GM18499 (cell line): Measurements from ENCODE around the gene CXCR1.
"Not testable (repeated sequence)": the region's sequence is repeated elsewhere in the genome, so short reads cannot be mapped to it uniquely, and the experiment has no call there.

Source experiments
- ATAC-seq: cut with Tn5 transposase; IDR thresholded peaks from one replicate; pipeline ENCODE4 v1.9.1; 2021; ENCODE audit warnings: moderate number of reproducible peaks; ENCODE audit not compliant: insufficient read depth, unreplicated experiment

CXCR1 gene

DNA sequence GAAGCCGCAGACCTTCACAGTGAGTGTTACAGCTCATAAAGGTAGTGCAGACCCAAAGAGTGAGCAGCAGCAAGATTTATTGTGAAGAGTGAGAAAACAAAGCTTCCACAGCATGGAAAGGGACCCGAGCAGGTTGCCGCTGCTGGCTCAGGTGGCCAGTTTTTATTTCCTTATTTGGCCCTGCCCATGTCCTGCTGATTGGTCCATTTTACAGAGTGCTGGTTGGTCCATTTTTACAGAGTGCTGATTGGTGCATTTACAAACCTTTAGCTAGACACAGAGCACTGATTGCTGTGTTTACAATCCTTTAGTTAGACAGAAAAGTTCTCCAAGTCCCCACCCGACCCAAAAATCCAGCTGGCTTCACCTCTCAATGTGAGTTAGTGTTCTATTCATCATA lies 45.0 kb downstream of the CXCR1 start:
- ATAC-seq = not testable (repeated sequence)
